ENCODE data around the gene PROZ.

DNA sequence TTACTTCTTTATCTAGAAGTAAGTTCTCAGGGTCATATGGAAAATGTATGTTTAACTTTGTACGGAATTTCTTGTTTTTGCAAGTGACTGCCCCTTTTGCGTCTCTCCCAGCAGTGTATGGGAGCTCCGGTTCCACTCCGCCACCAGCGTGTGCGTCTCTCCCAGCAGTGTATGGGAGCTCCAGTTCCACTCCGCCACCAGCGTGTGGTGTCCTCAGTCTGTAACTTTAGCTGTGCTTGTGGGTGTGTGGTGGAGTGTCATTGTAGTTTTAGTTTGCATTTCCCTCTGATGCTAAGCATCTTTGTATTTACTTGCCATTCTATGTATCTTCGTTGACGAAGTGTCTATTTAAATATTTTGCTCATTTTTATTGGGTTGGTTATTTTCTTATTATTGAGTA lies 53.3 kb downstream of the PROZ start:
- no peak for TF ChIP-seq POLR2AphosphoS5 (IDR thresholded peaks at IDR 0.05; ENCODE audit: low read depth, low read length)
- no peak for TF ChIP-seq POLR2A (IDR thresholded peaks at IDR 0.05; ENCODE audit: low read depth, low read length)
- TF ChIP-seq POU2F2 (IDR thresholded peaks at IDR 0.05; ENCODE audit: low read depth, low read length): no peak

All from GM12891 (cell line).